ENCODE data around the gene HOXA5.

HOXA5 gene

DNA sequence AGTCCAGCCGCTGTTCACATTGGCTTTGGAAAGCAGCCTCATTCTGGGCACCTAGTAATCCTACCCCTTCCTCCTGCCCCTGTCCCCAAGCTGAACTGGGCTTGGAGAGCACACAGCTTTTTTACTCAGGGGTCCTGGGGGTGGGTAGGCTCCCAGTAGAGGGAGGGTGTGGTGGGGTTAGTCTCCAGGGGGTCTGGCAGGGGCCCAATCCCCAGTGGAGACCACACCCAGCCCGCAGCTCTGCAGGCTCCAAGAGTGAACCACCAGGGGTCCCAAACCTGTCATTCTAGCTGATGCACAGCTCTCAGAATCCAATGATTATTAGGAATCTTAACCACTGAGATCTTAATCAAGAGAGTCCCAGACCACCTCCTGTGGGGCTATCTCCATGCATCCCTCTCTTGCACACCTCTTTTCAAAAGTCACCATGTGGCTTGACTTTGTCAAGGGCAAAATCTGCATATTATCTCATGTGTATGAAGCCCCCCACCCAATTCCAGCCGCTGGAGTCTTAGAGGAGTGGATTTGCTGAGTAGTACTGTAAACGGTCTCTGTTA lies 38.9 kb upstream of the HOXA5 start:
- DNase-seq, result no peak

DNA sequence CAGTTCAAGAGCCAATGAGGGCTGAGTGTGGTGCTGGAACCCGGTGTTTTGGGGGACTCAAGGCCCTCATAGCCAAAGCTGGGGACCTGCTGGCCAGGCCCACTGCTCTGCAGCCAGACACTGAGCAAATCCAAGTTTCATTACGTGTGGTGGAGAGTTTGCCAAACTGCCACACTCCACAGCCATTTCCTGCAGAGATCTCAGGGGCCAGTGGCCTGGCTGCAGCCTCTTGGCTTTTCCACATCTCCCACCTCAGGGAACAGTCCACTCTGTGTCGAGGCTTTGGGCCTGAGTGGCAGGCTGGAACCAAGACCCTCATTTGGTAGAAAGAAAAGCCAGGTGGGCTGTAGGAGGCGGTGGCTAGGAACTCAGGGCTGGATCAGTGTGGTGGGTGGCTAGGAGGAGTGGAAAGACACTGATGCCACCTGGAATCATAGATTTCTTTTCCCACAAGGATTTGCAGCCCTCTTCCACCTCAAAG lies 38.4 kb upstream of the HOXA5 start:
- no peak for DNase-seq

DNA sequence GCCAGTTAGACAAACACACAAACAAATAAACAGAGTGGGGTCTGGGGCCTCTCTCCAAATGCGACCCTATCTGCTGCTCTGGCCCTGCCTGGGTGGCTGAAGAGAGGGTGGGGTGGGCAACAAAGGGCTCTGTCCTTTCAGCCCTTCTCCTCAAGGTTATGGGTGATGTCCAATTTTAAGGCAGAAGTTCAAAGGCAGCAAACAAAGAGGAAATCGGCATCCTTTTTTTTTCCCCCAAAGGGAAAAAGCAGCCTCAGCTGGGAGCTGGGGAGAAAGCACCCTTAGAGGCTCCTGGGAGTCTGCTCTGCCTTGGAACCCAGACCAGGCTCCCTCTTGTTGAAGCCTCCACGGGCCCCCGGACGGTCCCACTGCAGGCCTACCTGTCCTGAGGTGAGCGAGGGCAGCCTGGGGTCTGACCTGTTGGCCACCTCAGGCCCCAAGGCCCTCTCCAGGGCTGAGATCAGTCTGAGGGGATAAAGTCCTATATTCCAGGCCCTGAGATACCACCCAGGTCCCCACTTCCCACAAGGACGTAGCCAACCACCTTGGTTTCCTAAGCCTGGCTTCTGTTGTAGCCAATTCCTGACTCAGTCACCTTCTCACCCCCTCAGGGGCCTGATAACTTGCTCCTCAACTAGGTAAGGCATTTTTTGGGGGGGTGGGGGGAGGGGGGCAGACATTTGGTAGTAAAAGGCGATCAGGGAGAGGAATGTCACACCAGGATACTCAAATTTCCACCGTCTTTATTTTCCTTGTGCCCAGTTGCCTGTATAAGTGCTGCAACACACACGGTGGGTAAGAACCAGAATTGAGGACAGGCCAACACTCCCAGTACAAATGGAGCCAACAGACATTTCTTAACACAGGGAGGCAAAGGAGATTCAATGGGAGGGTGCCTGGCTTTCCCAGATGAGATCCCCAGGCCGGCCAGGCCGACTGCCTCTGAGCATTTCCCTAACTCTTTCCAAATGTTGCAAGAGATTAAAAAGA lies 37.2 kb upstream of the HOXA5 start:
- no peak for DNase-seq

DNA sequence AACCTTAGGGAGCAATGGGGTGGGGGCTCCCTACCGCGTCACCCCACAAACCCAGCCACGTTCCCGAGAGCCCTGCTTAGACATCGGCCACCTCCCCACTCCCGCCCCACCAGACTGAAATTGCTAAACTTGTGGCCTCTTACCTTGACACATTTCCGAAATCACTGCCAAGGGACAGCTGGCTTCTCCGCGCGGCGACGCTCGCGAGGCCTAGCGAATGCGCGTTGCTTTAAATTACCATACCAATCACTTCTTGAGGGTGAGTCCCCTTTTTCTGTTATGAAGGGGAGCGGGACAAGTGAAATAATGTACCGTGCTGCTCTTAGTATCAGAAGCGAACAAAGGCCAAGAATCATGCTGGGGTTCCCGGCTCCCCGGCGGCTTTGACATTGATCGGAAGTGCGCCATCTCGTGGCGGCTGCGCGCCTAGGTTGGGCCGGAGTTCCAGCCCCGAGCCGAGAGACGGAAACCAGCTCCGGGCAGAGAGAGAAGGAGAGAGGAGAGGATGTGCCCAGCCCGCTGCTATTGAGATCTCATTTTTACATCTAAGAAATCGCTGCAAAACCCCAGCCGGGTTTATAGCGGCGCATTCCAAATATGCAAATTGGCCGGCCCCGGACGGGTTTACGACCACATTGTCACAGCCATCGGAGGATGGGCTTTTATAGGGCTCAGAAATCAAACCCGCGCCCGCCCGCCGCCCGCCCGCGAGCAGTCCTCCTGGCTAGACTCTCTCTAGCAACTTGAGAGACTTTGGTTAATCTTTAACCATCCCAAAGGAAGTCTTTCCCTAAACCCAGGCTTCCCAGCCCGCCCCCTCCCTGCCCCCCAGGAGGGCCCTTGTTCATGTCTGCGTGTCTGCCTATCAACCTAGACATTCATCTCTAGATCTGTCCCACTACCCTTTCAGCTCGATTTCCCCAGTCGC lies 36.3 kb upstream of the HOXA5 start:
- DNase-seq, result peak; percentile 45

DNA sequence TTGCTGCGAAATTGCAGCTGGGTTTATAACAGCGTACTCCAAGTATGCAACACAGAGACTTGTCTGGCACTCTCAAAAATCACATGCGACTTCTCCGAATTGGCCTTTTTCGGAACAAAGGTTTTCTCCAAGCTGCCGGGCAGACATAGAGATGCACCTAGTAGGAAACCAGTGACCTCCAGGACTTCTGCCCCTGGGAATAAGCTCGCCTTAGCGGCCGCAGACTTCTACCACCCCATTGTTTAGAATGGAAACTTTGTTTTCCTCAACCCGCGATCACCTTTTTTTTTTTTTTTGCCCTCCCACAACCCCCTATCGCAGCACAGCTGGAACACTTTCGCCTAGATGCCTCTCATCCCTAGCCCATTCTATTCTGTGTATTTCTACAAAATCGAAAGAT lies 35.5 kb upstream of the HOXA5 start:
- DNase-seq, result no peak

DNA sequence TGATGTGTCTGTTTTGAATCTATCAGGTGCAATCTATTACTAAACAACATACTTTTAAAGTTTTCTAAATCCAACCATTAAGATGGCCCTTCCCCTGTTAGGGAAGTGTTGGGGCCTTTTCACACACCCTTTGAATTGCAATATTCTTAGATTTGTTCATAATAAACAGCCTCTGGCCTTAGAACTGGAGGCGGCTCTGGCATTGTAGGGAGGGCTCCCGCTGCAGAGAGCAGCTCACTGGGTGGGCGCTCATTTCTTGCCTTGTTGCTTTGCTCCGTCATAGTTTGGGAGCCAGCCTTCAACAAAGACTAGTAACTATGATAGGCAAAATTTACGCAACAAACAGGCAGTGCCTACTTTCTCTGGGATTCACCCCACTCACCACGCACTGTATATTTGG lies 34.9 kb upstream of the HOXA5 start:
- no peak for DNase-seq

DNA sequence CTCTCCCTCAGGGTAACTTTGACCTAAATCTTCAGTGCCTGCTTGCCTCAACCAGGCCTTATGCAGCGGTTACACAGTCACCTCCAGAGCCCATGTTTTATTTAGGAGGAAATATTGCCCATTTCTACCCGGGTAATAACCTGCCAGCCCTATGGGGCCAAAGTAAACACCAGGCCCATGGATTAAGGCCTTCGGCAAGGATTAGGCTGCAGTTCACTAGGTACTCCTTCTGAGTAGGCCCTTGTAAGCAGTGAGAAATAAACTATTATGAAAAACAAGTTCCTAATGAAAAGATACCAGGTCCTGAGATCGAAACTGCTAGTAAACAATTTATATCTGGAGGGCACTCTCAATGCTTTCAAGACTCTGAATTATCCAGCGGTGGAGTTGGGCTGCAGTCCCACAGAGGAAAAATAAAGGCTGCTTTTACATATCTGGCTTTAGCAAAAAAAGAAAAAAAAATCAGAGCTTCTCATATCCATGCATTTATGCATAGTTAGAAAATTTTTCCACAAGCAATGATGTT lies 34.4 kb upstream of the HOXA5 start:
- no peak for DNase-seq

DNA sequence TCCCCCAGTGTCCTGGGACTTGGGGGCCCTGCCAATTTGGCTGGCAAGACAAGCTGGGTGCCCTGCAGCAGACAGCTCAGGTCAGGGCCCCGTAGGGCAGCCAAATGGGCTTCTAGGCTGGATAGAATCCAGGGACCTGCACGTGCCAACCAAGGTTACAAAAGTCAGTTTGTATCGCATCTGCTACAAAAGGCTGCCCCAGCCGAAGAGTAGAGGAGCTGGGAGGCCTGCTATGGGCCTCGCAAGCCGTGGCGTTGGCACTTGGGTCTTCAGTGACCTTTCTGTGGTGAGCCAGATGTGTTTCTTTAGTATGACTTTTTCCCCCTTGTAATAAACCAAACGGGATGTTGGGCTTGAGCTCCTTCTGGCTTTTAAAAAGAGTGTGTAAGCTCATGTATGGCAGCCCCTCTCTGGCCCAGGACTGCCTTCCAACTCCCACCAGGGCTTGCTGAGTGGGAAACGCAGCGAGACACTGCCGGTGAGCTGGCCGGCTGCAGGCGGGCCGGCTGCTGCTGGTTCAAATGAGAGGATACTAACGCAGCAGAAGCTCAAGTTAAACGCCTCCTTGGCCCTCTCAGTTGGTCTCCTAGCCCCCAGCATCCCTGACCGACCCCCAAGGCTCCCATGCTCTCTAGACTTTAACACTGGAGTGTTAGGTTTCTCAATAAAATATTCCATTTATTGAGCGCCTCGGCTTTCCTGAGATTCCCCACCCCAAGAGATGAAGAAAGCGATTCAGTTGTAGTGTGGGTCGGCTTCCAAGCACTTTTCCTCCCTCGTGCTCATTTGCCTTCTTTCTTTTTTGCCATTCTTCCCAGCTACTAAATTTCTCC lies 33.7 kb upstream of the HOXA5 start:
- no peak for DNase-seq

DNA sequence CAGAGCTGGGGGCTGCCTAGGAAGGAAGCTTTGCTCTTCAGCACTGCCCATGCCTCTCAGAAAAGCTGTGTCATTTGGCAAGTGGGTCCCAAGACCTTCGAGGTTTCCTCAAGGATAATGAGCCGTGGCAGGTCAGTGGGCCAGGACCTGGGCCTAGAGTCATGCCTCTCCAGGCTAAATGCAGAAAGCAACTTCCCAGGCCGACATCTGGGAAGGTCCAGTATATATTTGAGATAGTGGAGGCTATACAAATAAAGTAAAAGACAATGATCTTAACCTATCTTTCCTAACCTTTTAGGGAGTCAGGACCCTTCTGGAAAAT lies 33.0 kb upstream of the HOXA5 start:
- DNase-seq, result no peak

DNA sequence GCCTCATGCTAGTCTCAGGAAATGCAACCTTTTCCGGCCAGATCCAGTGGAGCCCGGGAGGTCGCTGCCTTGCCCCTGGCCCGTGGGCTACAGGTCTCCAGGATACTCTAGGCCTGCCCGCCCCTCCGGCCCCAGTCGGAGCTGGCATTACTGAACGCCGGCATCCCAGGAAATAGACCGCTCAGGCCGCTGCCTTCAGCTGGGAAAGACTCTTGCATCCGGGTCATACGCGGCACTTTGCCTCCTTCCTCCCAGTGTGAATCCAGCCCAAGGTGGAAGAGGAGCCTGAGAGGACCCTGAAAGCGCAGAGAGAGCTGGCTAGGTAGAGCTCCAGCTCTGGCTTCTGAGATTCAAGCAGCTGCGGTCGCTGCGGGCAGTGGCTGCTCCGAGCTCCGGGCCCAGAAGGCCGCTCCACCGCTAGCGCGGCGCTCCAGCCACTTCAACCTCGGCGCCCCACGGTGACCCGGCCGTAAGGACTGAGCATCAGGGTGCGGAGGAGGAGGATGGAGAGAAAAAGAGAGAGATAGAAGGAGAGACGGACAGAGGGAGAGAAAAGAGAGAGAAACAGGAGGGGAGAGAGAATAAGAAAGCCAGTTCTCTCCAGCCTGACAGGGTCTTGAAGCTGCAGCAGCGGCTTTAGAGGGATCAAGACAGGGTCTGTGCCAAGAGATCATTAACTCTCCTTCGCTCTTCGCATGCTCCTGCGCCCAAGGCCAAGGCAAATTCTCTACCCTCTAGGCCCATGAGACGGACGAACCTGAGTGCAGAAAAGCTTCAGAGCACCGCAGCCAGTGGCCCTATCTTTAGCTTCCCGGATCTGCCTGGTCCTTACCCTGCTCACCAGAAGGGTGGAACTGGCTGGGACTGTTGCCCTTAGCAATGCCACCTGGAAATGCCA lies 32.4 kb upstream of the HOXA5 start:
- DNase-seq, result no peak

DNA sequence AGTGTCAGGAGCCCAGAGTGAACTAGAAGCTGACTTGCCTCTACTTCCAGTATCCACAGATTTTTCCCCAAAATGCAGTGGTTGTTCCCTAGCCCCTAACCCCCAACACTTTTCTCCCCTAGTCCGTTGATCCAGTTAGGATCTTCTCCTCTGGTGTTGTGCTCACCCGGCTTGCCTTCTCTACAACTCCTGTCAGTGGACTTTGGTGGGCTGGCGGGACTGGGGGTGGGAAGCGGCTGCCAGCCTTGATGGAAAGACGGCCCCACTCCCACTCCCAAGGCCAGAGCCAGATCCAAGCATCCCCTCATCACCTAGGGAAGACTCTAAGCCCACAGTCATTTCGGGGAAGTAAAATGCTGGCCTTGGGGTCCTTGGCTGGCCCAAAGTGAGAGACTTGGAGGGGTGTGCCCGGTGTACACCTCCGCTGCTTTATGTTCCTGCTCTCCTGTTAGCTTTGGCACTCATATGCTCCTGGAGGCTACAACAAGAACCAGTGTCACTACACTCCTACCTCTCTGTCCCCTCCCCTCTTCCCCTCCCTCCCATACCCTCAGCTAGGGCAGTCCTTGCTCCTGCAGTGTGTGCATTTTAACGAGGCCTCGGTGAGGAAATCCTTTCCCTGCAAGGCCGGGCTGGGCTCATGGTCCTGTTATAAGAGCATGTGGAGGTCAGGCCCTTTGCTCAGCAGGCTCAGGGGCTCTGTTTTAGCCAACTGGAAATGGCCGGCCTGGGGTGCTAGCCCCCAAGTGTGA lies 31.6 kb upstream of the HOXA5 start:
- DNase-seq, result no peak

DNA sequence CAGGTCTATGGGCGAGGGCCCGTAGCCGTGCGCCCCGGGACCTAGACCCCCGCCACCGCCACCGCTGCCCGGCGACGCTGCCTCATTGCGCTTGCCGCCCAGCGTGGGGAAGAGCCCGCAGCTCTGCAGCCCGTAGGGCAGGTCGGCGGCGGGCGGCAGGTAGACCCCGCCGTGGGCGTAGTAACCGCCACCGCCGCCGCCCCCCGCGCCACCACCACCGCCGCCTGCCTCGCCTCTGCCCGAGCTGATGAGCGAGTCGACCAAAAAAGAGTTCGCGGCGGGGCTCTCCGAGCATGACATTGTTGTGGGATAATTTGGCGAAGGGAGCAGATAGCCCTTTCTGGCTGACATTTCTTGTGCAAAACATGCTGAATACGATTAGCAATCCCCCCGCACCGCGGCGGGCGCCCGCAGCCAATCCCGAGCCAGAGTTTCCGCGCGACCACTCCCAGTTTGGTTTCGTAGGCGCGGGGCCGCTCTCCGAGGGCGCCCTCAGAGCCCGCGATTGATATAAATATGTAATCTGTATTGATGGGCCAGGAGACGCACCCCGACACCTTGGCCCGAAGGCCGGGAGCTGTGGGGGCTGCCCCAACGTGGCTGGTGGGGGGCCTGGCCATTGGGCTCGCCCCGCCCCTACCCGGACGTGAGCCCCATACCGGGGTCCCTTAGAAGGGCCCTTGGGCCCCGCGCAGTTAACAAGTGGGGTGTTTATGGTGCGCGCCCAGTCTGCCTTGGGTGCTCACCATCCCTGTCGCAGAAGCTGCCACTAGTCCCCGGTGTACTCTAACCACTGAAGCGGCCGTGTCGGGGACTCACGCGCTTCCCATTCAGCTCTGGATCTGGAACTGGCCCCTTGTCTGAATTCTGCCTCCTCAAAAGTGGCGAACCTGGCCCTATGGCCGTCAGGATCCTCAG lies 30.7 kb upstream of the HOXA5 start, which contains the start of gene HOXA10:
Gene HOXA10, minus strand, starts transcription at position 365 of the 918 bp plus-strand sequence. Its CDS starts 14 bp downstream, at position 351.
- DNase-seq, result no peak

DNA sequence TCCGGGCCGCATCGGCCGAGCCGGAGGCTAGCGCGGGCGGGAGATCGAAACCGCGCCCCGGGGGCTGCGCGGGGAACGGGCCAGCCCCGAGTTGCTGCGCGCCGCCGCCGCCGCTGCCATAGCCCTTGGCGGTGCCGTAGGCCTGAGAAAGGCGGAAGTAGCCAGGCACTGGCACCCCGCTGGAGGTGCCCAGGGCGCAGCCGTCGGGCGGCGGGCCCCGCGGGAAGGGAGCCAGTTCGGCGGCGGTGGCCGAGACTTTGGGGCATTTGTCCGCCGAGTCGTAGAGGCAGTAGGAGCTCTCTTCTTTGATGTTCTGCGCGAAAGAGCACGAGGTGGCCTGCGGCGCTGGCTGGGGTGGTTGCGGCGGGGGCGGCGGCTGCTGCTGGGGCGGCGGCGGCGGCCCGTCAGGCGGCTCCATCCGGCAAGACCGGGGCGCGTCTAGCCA lies 30.1 kb upstream of the HOXA5 start:
- no peak for DNase-seq

DNA sequence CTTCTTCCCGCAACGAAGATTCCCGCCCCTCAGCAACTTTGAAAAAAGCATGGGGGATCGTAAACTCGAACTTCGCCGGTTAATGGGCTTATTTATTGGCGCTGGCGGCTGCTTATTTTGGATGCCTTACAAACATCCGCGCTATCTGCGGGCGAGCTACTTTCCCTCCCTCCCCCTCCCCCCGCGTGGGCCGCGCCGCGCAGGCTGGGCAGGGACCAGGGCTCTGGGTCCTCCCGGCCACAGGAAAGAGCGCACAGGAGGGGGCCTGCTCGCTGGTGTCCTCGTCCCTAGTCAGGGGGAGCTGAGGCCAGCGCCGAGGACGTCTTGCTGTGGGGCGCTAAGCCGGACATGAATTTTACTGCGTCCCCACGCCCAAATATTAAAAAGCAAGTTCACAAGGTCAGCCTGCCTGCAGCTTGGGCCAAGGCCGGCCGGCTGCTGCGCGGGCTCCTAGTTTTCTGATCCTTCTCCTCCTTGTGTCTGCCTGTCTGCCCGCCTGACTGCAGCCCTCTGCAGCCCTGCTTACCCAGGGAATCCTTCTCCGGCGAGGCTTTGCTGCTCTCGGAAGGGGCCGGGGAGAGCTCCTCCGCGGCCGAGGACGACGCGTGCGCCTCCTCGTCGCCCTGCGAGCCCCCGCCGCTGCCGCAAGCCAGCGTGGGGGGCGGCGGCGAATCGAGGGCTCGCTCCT lies 29.5 kb upstream of the HOXA5 start:
- DNase-seq, result no peak

DNA sequence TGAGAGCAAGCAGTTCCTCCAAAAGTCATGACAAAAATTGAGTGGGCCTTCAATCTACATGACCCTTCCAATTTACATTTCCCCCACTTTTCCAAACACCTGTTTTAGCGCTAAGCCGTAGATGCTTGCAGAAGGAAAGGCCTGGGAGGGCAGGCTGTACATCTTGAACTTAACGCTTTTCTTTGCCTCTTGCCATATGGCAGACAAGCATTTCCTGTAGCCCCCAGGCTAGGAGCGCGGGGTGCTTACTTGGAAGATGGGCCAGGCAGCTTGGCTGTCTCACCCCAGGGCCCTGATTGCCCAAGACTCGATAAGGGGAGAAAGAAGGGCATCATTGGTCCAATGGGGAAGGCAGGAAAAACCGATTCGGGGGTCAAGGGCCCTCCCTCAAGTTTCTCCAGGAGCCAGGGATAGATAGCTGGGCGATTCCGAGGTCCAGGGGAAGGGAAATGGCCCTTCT lies 28.9 kb upstream of the HOXA5 start:
- no peak for DNase-seq

DNA sequence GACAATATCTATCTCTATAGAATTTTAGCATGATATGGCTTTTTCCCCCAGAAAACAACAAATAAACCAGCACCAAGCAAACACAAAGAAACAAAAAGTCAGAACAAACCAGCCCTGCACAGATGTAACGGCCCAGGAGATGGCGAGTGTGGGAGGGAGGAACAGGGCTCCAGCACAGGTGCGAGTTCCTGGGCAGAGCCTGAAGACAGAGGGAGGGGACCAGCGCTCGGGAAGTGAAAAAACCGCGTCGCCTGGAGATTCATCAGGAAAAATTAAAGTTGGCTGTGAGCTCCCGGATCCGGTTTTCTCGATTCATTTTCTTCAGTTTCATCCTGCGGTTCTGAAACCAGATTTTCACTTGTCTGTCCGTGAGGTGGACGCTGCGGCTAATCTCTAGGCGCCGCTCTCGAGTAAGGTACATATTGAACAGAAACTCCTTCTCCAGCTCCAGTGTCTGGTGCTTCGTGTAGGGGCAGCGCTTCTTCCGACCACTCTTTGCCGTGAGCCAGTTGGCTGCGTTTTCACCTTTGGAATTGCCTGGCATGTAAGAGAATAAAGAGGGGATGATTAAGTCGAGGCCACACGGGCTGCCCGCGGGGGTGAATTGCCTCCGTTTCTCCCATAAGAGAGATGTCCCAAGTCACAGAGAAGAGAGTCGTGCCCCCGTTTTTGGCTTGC lies 28.3 kb upstream of the HOXA5 start:
- no peak for DNase-seq

DNA sequence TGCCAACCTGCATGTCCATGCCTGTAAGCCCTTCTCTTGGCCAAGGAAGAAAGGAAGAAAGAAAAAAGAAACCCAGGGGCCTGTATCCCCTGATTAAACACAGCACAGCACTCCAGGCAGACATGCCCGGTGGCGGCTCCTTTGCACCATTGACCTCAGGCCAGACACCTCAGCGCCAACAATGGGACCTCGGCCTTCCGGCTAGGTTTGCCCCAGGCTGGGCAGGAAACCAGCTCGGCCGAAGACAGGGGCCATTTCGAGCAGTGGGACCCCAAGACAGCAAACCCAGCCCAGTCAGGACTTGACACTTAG lies 27.8 kb upstream of the HOXA5 start:
- DNase-seq, result no peak
